C4-2B (cell line): ENCODE data around the gene PRADC1.

Source experiments
- CTCF ChIP-seq: fragments of 450-650 bp; conservative IDR thresholded peaks from 2 replicates; pipeline ENCODE4 v1.5.1; 2017; ENCODE audit warnings: mild to moderate bottlenecking
- ZFX ChIP-seq: fragments of 450-650 bp; IDR thresholded peaks from 2 replicates; pipeline ENCODE4 v1.6.1; 2017

- no peak for TF ChIP-seq CTCF
- TF ChIP-seq ZFX, result no peak
These were observed 31.7 kb upstream of the PRADC1 start for GRCh38 chr2:73264783-73265182.
